ENCODE results near the gene KLF9. TPM values are rescaled to one million over a fixed set of nuclear protein-coding genes. Genes with fewer than 3 reads are reported as not detected.

KLF9 gene
- total and polyA plus RNA-seq, 4 experiments from 2014 or later, result 1.3 to 20.6 (median 11.3) TPM

- Mint-ChIP-seq H3K4me1 (peaks cover 66 to 91% (median 78%) of the 10 kb centered on the region in 4 donors), H3K4me3 (peak overlapping the region; percentile 79 to 90 (median 84)), H3K9me3 (no peaks in the 10 kb centered on the region), H3K27me3 (no peaks in the 10 kb centered on the region), H3K27ac (peak overlapping the region; percentile 81 to 94 (median 89)), H3K36me3 (peaks cover 0 to 5% of the 10 kb centered on the region in 2 donors)
- Histone ChIP-seq H3K4me3 (ENCODE audit: low read length in 2 of 2) (no peak overlapping the region), H3K4me1 (ENCODE audit: insufficient read depth, low read length) (peaks cover 88% of the 10 kb centered on the region), H3K9me3 (ENCODE audit: control insufficient read depth in 1 of 2, low read length in 2 of 2) (no peaks in the 10 kb centered on the region), H3K36me3 (ENCODE audit: insufficient read depth, low read length) (no peaks in the 10 kb centered on the region), H3K27me3 (ENCODE audit: insufficient read depth, low read length) (no peaks in the 10 kb centered on the region), H3K27ac (ENCODE audit: low read depth, low read length) (peak overlapping the region; percentile 14)
- intact Hi-C loops (cut with micrococcal nuclease), result no loop called here
- CTCF ChIA-PET (ENCODE audit: partially characterized antibody), result interaction anchor here (1.3 to 2.2 kb wide), 3 partner anchors 15 to 78 kb away, joined by 3 to 6 read pairs (median 4); no protein-coding TSS in a partner anchor
- POLR2A ChIA-PET (ENCODE audit: partially characterized antibody), result interaction anchor here (7.1 kb wide), 1 partner anchor 14 kb away, joined by 69 read pairs; no protein-coding TSS in a partner anchor
- DNase-seq, result peak in 1 of 5 donors; percentile 42
These were observed 8.0 kb downstream of the KLF9 start for GRCh38 chr9:70406434-70406862.

DNA sequence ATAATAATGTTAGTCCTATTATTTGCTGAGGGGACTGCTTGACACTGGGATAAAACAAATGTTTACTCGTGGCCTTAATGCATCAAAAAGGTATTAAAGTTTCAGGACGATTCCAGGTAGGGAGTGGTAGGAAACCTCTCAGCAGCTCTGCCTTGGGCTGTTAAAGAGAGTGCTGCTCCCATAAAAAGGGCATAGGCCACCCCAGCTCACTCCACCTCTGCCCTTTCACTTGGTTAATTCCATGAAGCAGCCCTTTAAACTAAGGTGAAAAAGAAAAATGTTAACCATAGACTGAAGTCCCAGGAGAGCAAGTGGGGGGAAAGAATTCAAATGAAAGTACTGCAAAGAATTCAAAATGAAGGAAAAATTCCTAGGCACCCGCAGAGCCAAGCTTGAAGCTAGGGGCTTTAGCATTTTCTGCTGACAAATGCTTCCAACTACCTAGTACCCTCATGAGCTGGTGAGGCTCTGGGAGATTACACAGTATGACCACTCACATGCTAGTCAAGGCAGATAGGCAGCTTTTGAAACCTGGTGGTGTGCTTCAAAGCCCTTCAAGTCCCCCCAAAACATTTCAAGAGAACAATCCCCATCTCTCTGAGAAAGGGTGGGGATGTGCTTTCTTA is 8.5 kb downstream of the KLF9 start:
- peaks cover 62 to 87% (median 76%) of the 10 kb centered on the region in 4 donors for H3K4me1 Mint-ChIP-seq

GRCh38 chr9:70404261-70404660 is 10.2 kb downstream of the KLF9 start:
- no peak for DNase-seq
- H3K9me3 Mint-ChIP-seq, result no peaks in the 10 kb centered on the region
- peak overlapping the region in 4 of 8 donors; percentile 13 to 61 (median 43) for H3K4me3 Mint-ChIP-seq
- H3K27me3 Mint-ChIP-seq, result no peaks in the 10 kb centered on the region
- H3K27me3 ChIP-seq (ENCODE audit: insufficient read depth, low read length), result no peaks in the 10 kb centered on the region
- CTCF ChIA-PET (ENCODE audit: partially characterized antibody), result interaction anchor here (1.8 to 6.4 kb wide), 4 partner anchors 10 to 52 kb away, joined by 4 to 37 read pairs (median 6); partner anchors contain the start of gene KLF9
- intact Hi-C loops (cut with micrococcal nuclease), result no loop called here
- H3K9me3 ChIP-seq (ENCODE audit: control insufficient read depth in 1 of 2, low read length in 2 of 2), result no peaks in the 10 kb centered on the region
- H3K36me3 ChIP-seq (ENCODE audit: insufficient read depth, low read length), result no peaks in the 10 kb centered on the region
- peaks cover 63 to 87% (median 76%) of the 10 kb centered on the region in 4 donors for H3K4me1 Mint-ChIP-seq
- H3K27ac Mint-ChIP-seq, result peak overlapping the region in 6 of 7 donors; percentile 20 to 70 (median 46)
- H3K27ac ChIP-seq (ENCODE audit: low read depth, low read length), result no peak overlapping the region
- POLR2A ChIA-PET (ENCODE audit: partially characterized antibody), result interaction anchor here (0.6 to 7.4 kb wide), 5 partner anchors 8 to 198 kb away, joined by 3 to 104 read pairs (median 4); partner anchors contain the start of gene KLF9
- H3K36me3 Mint-ChIP-seq, result peaks cover 0 to 3% of the 10 kb centered on the region in 2 donors
- peaks cover 84% of the 10 kb centered on the region for H3K4me1 ChIP-seq (ENCODE audit: insufficient read depth, low read length)
- no peak overlapping the region for H3K4me3 ChIP-seq (ENCODE audit: low read length in 2 of 2)

More for the DNA sequence above, 8.5 kb downstream of the KLF9 start:
- peaks cover 84% of the 10 kb centered on the region for H3K4me1 ChIP-seq (ENCODE audit: insufficient read depth, low read length)
- intact Hi-C loops (cut with micrococcal nuclease), result no loop called here
- peak overlapping the region; percentile 81 to 94 (median 89) for H3K27ac Mint-ChIP-seq
- no peaks in the 10 kb centered on the region for H3K27me3 ChIP-seq (ENCODE audit: insufficient read depth, low read length)
- DNase-seq, result no peak
- no peaks in the 10 kb centered on the region for H3K9me3 Mint-ChIP-seq
- peak overlapping the region; percentile 14 for H3K27ac ChIP-seq (ENCODE audit: low read depth, low read length)
- CTCF ChIA-PET (ENCODE audit: partially characterized antibody), result interaction anchor here (1.0 to 1.8 kb wide), 4 partner anchors 9 to 15 kb away, joined by 3 to 6 read pairs (median 4); partner anchors contain the start of gene KLF9
- POLR2A ChIA-PET (ENCODE audit: partially characterized antibody), result interaction anchor here (7.1 kb wide), 1 partner anchor 14 kb away, joined by 69 read pairs; no protein-coding TSS in a partner anchor
- no peaks in the 10 kb centered on the region for H3K27me3 Mint-ChIP-seq
- H3K36me3 ChIP-seq (ENCODE audit: insufficient read depth, low read length), result no peaks in the 10 kb centered on the region
- H3K4me3 Mint-ChIP-seq, result peak overlapping the region in 7 of 8 donors; percentile 79 to 90 (median 85)
- H3K9me3 ChIP-seq (ENCODE audit: control insufficient read depth in 1 of 2, low read length in 2 of 2), result no peaks in the 10 kb centered on the region
- H3K36me3 Mint-ChIP-seq, result peaks cover 0 to 3% of the 10 kb centered on the region in 2 donors
- H3K4me3 ChIP-seq (ENCODE audit: low read length in 2 of 2), result no peak overlapping the region

- H3K9me3 ChIP-seq (ENCODE audit: control insufficient read depth in 1 of 2, low read length in 2 of 2), result no peaks in the 10 kb centered on the region
- intact Hi-C loops (cut with micrococcal nuclease), result no loop called here
- Mint-ChIP-seq H3K4me3 (peak overlapping the region in 4 of 8 donors; percentile 3 to 33 (median 23)), H3K4me1 (peaks cover 67 to 90% (median 80%) of the 10 kb centered on the region in 4 donors), H3K27ac (peak overlapping the region in 6 of 7 donors; percentile 49 to 79 (median 68)), H3K27me3 (no peaks in the 10 kb centered on the region), H3K36me3 (peaks cover 0 to 3% of the 10 kb centered on the region in 2 donors), H3K9me3 (no peaks in the 10 kb centered on the region)
- peaks cover 87% of the 10 kb centered on the region for H3K4me1 ChIP-seq (ENCODE audit: insufficient read depth, low read length)
- no peaks in the 10 kb centered on the region for H3K36me3 ChIP-seq (ENCODE audit: insufficient read depth, low read length)
- CTCF ChIA-PET (ENCODE audit: partially characterized antibody), result interaction anchor here (1.8 to 6.4 kb wide), 3 partner anchors 11 to 51 kb away, joined by 4 to 37 read pairs (median 5); no protein-coding TSS in a partner anchor
- H3K4me3 ChIP-seq (ENCODE audit: low read length in 2 of 2), result no peak overlapping the region
- no peak overlapping the region for H3K27ac ChIP-seq (ENCODE audit: low read depth, low read length)
- POLR2A ChIA-PET (ENCODE audit: partially characterized antibody), result interaction anchor here (0.6 to 7.4 kb wide), 4 partner anchors 9 to 70 kb away, joined by 3 to 104 read pairs (median 36); partner anchors contain the start of gene KLF9
- H3K27me3 ChIP-seq (ENCODE audit: insufficient read depth, low read length), result no peaks in the 10 kb centered on the region
- no peak for DNase-seq
These were observed 10.8 kb downstream of the KLF9 start for GRCh38 chr9:70403618-70404025.

- Histone ChIP-seq H3K9me3 (ENCODE audit: control insufficient read depth in 1 of 2, low read length in 2 of 2) (no peaks in the 10 kb centered on the region), H3K4me3 (ENCODE audit: low read length in 2 of 2) (no peak overlapping the region), H3K27ac (ENCODE audit: low read depth, low read length) (no peak overlapping the region), H3K4me1 (ENCODE audit: insufficient read depth, low read length) (peaks cover 87% of the 10 kb centered on the region), H3K27me3 (ENCODE audit: insufficient read depth, low read length) (no peaks in the 10 kb centered on the region), H3K36me3 (ENCODE audit: insufficient read depth, low read length) (no peaks in the 10 kb centered on the region)
- DNase-seq, result no peak
- intact Hi-C loops (cut with micrococcal nuclease), result no loop called here
- Mint-ChIP-seq H3K4me3 (peak overlapping the region in 1 of 8 donors; percentile 29), H3K27ac (peak overlapping the region in 5 of 7 donors; percentile 9 to 79 (median 52)), H3K9me3 (no peaks in the 10 kb centered on the region), H3K4me1 (peaks cover 64 to 89% (median 78%) of the 10 kb centered on the region in 4 donors), H3K27me3 (no peaks in the 10 kb centered on the region), H3K36me3 (peaks cover 0 to 3% of the 10 kb centered on the region in 2 donors)
- CTCF ChIA-PET (ENCODE audit: partially characterized antibody), result interaction anchor here (1.8 to 6.4 kb wide), 2 partner anchors 11 to 18 kb away, joined by 4 to 37 read pairs; no protein-coding TSS in a partner anchor
- POLR2A ChIA-PET (ENCODE audit: partially characterized antibody), result interaction anchor here (1.2 to 7.4 kb wide), 3 partner anchors 10 to 17 kb away, joined by 4 to 104 read pairs (median 69); partner anchors contain the start of gene KLF9
These were observed 11.3 kb downstream of the KLF9 start for GRCh38 chr9:70403166-70403565.

DNA sequence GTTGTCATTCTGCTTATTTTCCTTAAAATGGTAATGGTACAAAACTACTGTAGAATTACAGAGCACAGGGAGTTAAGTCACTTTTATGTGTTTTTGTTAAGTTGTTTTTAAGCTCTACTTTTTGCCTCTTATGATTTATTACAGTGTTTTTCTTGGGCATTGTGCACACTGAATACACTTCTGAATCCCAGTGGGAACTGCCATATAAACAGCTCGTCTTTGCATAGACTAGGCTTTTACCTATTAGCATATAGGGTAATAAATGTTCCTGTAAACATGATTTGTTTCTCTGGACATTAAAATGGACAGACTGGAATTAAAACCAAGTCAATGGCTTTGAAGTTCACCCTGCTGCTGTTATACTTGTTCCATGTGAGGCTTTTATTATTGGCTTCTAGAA is 12.2 kb downstream of the KLF9 start:
- Histone ChIP-seq H3K9me3 (ENCODE audit: control insufficient read depth in 1 of 2, low read length in 2 of 2) (no peaks in the 10 kb centered on the region), H3K4me3 (ENCODE audit: low read length in 2 of 2) (no peak overlapping the region), H3K4me1 (ENCODE audit: insufficient read depth, low read length) (peaks cover 87% of the 10 kb centered on the region), H3K27me3 (ENCODE audit: insufficient read depth, low read length) (no peaks in the 10 kb centered on the region), H3K27ac (ENCODE audit: low read depth, low read length) (no peak overlapping the region), H3K36me3 (ENCODE audit: insufficient read depth, low read length) (no peaks in the 10 kb centered on the region)
- Mint-ChIP-seq H3K27ac (peak overlapping the region in 3 of 7 donors; percentile 36 to 66 (median 54)), H3K4me1 (peaks cover 67 to 89% (median 79%) of the 10 kb centered on the region in 4 donors), H3K36me3 (peaks cover 0 to 2% of the 10 kb centered on the region in 2 donors), H3K9me3 (no peaks in the 10 kb centered on the region), H3K27me3 (no peaks in the 10 kb centered on the region), H3K4me3 (peak overlapping the region in 1 of 8 donors; percentile 17)
- ChIA-PET CTCF (ENCODE audit: partially characterized antibody) (interaction anchor here (1.0 to 6.4 kb wide), 3 partner anchors 8 to 200 kb away, joined by 3 to 37 read pairs (median 4); no protein-coding TSS in a partner anchor), POLR2A (ENCODE audit: partially characterized antibody) (interaction anchor here (7.1 to 7.4 kb wide), 2 partner anchors 10 to 18 kb away, joined by 69 to 104 read pairs; partner anchors contain the start of gene KLF9)
- no peak for DNase-seq
- intact Hi-C loops (cut with micrococcal nuclease), result no loop called here

Measured in CD4-positive, alpha-beta memory T cell (primary cell).